GM18870 (cell line): ENCODE results near the gene SLBP.

Experiments used
- ATAC-seq: cut with Tn5 transposase; IDR thresholded peaks from one replicate; pipeline ENCODE4 v1.9.1; 2021; ENCODE audit warnings: moderate library complexity; ENCODE audit not compliant: unreplicated experiment

Gene SLBP

DNA sequence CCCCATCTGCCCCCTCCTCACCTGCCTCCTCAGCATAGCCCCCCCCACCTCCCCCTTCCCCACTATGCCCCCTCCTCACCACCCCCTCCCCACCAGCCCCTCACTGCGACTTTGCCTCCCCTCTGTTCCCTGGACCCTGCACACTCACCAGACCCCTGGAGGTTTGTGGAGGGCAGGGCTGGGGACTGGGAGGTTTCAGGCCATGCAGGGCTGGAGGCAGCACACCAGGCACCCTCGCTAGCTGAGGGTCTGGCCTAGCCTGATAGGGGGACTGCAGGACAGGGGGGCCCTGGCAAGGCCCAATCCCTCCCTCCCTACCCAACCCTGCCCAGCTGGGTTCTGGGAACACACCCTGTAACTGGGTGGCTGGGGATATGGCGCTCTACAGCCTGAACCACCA, 37.3 kb upstream of the SLBP start:
- ATAC-seq: no peak

DNA sequence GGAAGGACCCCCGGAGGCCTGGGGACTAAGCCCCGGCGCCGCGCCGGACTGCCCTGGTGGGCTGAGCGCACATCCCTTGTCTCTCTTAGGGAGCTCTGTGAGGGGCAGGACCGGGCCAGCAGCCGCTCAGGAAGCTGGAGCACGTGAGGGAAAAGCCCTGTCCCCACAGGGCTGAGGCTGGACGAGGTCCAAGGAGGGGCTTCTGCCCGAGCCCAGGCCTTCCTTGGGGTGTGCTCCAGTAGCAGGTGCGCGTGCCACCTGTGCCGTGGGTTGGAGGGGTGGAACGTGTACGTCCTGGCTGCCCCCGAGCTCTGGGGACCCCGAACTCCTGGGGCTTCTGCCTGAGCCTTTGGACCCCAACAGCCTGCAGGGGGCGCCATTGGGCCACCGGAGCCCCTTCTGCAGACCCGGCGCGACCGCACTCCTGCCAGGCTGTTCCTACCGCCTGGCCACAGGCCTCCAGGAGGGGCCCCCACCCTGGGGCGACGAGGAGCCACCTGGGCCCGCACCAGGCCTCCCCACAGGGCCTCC, 36.4 kb upstream of the SLBP start:
- ATAC-seq: no peak

DNA sequence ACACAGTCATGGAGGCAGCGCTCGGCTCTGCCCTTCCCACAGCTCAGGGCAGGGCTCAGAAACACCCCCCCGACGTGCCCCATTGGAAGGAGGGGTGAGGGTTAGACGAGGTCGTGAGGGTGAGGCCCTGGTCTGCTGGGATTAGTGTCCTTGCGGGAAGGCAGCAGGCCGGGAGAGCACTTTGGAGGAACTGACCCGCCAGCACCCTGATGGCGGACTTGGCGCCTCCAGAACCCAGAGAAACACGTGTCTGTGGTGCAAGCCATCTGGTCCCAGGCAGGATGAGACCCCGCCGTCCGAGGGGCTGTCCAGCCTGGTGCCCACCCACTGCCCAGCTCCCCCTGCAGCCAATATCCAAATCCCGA, 35.5 kb upstream of the SLBP start:
- ATAC-seq: no peak

DNA sequence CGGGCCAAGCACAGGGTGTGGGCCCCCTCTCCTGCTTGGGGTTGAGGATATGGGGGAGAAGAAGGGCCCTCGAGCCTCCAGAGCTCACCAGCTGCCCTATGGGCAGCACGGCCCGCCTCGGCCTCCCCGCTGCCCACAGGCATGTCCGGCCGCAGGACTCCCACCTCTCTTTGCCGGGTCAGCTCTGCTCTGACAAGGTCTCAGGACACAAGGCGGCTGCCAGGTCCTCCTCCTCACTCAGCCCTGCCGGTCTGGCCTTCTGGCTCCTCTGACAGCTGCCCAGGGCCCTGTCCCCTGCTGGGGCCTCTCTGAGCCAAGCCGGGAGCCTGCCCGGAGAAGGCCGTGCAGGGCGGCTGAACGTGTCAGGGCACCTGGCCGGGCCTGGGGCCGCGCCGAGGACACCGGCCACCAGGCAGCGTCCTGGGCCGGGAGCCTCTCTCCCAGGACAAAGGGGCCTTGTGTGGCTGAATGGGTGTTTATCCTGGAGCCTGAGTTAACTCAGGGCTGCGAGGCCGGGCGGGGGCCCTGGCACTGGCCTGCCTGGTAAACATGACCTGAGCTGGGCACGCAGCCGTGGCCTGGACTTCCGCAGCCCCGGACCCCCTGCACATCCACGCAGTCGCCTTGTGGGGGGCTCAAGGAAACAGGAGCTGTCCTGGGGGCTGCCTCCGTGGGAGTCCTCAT, 34.9 kb upstream of the SLBP start:
- ATAC-seq: no peak

DNA sequence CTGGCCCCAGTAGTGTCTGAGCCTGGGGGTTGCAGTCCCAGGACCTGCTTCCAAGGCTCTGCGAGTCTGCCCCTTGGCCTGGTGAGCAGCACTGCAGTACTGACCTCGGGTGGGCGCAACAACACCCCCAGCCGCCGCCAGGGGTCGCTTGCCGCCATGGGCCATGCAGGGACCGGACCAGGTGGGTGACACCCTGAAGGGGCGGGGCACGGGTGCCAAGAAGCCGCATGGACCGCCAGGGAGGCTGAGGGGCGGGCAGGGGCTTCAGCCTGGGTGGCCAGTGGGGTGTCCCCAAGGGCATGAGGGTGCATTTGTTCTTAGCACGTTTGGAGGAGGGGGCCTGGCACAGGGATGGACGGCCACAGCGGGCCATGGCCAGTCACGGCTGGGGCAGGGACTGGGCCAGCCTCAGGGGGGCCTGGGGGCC, 34.2 kb upstream of the SLBP start:
- no peak for ATAC-seq

DNA sequence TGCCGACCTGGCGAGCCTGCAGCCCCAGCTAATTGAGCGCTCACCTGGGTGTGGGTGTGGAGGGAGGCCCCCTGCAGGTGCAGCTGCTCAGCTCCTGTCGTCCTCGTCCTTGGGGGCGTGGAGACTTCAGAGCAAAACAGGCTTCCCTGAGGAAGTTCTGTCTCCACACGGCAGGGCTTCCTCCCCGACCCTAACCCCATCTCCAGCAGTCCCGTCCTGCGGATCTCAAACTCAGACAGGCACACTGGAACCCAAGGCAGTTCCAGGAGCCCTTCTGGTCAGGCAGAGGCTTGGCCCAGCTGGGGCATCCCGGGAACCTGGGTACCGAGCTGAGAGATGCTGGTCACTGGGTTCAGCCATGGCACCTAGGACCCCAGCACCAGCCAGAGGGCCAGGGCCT, 33.6 kb upstream of the SLBP start:
- ATAC-seq: no peak

DNA sequence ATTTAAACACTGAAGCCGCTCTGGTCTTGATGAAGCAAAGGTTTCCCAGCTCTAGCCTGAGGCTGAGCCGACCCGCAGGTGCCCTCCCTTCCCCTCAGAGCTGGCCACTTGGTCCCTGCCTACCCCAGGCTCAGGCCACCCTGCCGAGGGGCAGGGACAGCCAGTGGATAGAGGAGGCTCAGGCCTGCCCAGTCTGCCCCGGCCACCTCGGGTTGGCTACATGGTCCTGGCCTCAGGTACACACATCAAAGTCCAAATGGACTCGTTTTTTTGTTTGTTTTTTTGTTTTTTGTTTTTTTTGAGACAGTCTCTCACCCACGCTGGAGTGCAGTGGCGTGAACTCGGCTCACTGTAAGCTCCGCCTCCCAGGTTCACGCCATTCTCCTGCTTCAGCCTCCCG, 33.0 kb upstream of the SLBP start:
- ATAC-seq: no peak

DNA sequence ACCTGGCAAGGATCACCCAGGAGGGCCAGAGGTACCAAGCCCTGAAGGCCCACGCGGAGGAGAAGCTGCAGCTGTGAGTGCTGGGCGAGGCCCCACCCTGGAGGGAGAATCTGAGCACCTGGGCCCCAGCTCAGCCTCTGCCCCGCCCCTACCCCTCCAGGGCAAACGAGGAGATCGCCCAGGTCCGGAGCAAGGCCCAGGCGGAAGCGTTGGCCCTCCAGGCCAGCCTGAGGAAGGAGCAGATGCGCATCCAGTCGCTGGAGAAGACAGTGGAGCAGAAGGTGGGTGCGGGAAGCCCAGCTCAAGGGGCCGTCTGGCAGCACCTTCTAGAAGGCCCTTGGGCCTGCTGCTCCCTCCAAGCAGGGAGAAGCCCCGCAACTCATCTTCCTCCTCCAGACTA, 32.4 kb upstream of the SLBP start:
- no peak for ATAC-seq

DNA sequence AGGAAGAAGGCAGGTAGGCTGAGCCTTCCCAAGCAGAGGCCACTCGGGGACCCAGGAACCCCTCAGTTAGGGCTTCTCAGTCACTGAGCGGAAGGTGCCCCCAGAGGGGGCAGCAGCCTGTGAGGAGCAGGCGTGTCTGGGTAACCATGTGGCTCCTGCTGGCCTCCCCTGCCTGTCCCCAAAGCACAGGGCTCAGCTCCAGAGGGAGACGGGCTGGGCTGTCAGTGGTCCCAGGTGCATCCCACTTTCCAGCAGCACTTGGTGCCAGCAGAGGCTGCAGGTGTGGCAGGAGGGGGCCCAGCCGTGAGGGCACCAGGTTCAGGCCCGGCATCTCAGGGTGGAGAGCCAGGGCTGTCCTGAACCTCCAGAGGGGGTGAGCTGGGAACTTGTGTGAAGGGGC, 31.9 kb upstream of the SLBP start:
- ATAC-seq: no peak

DNA sequence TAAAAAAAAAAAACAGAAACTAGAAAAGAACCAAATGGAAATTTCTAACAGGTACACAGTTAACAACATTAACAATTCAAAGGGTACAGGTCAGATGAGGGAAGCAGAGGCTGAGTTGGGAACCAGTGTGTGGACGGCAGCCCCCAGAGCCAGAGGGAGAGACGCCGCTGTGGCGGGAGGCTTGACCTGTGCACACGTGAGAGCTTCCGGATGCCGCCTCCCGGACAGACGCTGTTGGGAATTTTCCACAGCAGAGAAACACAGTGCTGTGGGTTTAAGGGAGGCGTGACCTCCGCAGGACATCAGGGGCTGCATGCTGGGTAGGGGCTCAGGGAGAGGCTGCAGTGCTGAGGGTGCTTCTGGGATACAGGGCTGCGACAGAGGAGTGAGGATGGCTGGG, 31.4 kb upstream of the SLBP start:
- ATAC-seq: no peak

DNA sequence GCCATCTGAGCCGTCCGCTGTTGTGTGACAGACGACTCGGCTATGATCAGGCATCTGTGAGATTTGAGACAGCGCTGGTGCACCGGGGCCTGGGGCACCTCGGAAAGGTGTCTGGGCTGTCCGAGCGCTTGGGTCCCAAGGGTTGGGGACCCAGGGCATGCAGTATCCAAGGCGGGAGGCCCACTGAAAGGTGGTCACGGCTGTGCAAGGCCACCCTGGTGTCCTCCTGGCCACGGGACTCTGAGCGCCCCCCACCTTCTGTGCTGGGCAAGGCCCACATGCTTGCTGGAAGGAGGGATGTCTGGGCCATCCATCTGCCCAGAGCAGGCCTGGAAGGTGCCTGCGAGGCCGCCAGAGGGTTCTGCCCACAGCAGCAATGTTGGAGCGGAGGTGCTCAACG, 29.1 kb upstream of the SLBP start:
- no peak for ATAC-seq

DNA sequence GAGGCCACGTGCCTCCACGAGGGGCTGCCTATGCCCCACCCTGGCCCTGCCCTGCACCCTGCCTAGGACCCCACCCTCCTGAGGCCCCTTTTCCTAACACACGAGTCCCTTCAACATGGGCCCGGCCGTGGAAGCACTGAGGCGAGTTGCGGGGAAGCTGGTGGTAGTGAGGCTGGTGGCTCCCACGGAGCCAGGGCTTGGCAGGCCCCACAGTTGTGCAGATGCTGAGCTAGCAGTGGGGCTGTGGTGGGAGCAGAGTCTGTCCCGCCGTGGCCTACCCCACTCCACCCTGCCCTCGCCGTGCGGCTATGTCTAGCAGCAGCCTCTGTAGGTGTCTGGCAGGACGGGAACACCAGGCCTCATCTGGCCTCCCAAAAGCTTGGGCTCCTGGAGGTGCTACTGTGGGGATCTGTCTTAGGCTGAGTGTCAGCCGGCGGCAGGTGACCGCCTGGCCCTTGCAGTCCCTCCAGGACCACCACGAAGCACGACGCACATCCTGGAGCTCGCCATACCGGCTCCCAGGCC, 28.0 kb upstream of the SLBP start:
- no peak for ATAC-seq

DNA sequence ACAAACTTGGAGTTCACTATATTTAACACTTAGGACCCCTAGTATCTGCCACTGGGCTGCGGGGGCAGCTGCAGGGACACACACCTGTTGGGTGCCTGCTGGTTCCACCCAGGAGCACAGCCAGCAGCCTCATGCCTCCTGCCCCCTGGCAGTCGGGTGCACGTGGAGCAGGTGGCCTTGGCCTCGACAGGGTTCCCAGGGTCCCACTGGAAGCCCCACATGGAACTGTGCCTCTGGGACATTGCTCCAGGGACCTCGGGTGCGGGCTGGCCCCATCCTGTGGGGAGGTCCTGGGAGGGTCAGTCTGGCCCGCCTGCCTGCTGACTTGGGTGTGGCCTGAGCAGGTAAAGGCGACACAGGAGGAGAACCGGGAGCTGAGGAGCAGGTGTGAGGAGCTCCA, 27.2 kb upstream of the SLBP start:
- ATAC-seq: no peak

DNA sequence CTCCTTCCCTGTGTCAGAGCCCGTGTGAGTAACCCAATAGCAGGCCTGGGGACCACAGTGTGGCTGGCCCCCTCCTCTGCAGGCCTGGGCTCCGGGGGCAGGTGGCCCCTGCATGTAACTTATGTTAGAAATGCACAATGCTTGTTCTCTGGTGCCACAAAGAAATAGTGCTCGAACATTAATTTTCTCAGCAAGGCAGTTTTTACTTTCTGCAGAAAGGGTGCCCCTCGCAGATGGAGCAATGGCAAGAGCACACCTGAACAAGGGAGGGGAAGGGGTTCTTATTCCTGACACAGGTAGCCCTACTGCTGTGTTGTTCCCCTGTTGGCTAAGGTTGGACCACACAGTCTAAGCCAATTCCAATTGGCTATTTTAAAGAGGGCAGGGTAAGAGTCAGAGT, 26.3 kb upstream of the SLBP start:
- ATAC-seq: no peak

DNA sequence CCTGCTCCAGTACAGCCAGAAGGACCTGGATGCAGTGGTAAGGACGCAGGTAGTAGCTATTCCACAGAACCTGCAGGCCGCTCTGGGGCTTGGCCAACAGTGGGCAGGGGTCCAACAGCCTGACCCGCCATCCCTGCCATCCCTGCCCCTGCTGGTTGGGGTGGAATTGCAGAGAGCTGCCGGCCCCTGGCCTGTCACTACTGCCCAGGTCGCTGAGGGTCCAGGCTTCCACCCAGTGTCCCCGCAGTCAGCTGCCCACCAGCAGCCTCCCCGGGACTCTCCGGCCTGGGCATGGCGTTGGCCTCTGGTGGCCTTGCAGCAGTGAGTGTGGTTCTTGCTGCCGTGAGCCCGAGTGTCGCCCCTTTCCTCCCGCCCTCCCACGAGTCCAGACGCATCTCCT, 25.5 kb upstream of the SLBP start:
- no peak for ATAC-seq

DNA sequence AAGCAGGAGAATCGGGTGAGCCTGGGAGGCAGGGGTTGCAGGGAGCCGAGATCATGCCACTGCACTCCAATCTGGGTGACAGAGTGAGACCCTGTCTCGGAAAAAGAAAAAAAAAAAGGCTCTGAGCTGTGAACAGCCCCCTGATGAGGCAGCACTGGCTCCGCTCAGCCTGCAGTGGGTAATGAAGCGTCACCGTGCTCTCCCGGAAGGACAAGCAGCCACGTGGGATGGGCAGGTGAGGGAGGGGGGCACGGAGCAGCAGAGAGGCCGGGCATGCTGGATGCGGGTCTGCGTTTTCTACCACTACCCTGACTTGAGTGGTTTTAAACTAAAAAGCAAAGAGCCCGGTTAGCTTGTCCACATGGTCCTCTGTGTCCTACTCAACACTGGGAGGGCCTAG, 24.7 kb upstream of the SLBP start:
- no peak for ATAC-seq

DNA sequence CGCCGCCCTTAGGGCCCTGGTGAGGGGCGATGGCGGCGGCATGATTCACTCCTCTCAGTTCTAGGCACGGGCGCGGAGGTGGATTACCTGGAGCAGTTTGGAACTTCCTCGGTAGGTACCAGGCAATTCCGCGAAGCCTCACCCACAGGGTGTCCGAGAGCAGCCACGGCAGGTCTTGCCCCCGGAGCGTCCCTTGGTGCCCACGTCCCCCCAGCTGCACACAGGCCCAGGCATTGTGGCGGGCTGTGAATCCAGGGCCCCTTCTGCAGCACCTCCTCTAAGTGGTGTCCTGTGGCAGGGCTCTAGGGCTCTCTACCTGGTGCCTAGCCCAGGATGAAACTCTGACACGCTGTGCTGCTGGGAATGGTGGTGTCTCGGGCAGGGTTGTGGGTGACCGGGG, 23.1 kb upstream of the SLBP start:
- no peak for ATAC-seq

DNA sequence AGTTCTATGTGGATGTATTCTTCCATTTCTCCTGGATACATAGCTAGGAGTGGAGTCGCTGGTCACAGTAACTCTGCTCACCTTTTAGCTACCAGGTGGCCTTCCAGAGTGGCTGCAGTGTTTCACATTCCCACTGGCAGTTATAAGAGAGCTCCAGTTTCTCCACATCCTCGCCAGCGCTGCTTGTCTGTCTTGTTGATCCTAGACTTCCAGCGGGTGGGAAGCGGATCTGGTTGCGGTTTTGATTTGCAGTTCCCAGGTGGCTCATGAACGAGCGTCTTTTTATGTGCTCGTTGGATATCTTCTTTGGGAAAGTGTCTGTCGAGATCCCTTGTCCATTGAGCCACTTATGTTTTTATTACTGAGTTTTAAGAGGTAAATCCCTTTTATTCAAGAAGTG, 20.8 kb upstream of the SLBP start:
- ATAC-seq: no peak

DNA sequence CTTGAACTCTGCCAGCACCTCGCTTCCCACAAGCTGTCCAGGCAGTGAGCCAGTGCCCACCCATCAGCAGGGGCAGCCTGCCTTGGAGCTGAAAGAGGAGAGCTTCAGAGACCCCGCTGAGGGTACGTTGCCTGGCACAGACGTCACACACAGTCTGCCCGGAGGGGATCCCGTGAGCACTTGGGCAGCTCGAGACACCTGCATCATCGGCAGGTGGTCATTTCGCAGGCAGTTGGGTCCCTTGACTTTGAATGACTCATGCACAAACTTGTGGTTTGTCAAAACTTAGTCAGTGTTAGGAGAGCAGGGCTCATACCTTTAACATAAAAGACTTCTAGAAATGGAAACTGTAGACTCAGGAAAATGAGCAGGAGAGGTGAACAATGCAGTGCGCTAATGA, 19.1 kb upstream of the SLBP start:
- ATAC-seq: no peak

DNA sequence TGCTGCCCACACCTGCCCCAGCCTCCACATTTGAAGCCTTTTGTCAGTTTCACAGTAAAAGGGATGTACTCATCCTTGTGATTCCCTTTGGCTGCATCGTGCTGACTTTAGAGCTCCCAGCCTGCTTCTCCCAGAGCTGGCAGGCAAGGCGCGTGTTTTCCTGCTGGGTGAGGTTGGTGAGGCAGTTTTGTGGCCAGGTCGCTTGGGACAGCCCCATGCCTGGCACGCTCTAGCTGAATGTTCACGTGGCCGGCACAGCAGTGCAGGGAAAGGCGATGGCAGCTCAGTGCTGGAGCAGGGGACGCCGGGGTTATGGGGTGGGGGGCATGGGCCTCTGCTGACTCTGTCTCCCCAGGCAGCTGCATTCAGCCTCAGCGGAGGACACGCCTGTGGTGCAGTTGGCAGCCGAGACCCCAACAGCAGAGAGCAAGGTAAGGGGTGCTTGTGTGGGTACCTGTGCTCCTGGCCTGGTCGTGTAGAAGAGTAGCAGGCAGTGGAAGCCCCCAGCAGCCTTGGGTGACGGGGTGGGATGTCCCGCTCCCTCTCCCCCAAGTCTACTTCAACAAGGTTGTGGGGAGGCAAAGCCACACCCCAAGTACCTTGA, 18.5 kb upstream of the SLBP start:
- ATAC-seq: no peak

DNA sequence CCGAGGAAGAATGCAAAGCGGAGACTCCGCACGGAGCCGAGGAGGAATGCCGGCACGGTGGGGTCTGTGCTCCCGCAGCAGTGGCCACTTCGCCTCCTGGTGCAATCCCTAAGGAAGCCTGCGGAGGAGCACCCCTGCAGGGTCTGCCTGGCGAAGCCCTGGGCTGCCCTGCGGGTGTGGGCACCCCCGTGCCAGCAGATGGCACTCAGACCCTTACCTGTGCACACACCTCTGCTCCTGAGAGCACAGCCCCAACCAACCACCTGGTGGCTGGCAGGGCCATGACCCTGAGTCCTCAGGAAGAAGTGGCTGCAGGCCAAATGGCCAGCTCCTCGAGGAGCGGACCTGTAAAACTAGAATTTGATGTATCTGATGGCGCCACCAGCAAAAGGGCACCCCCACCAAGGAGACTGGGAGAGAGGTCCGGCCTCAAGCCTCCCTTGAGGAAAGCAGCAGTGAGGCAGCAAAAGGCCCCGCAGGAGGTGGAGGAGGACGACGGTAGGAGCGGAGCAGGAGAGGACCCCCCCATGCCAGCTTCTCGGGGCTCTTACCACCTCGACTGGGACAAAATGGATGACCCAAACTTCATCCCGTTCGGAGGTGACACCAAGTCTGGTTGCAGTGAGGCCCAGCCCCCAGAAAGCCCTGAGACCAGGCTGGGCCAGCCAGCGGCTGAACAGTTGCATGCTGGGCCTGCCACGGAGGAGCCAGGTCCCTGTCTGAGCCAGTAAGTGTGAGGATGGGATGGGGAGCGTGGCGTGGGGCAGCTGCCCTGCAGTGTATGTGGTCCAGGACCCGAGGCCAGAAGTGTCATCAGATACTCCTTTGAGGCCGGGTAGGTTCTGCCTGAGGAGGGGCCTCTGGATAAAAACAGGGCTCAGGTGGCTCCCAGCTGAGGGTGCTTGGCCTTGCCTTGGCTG, 16.2 kb upstream of the SLBP start:
- ATAC-seq: no peak
